Bone marrow (tissue), 2 donors: ENCODE data around the gene RNLS.

Source experiments
- DNase-seq, 2 donors: peaks; one replicate each; lab custom pipeline; 2025; lab: John Stamatoyannopoulos, UW

Gene RNLS

GRCh38 chr10:88256886-88257285 lies 326.2 kb downstream of the RNLS start:
- DNase-seq, result no peak

- DNase-seq, result no peak
Measured at GRCh38 chr10:88256013-88256680, 327.0 kb downstream of the RNLS start.

- peak in 1 of 2 donors; percentile 69 for DNase-seq
Measured at GRCh38 chr10:88254091-88254490, 329.0 kb downstream of the RNLS start.

GRCh38 chr10:88253622-88254021 lies 329.5 kb downstream of the RNLS start:
- DNase-seq, result no peak

GRCh38 chr10:88253128-88253527 lies 330.0 kb downstream of the RNLS start:
- DNase-seq, result no peak

GRCh38 chr10:88249450-88249849 lies 333.7 kb downstream of the RNLS start:
- no peak for DNase-seq

GRCh38 chr10:88246675-88247074 lies 336.4 kb downstream of the RNLS start:
- DNase-seq, result no peak

- DNase-seq, result no peak
Measured at GRCh38 chr10:88245974-88246511, 337.1 kb downstream of the RNLS start.

GRCh38 chr10:88244781-88245625 lies 338.1 kb downstream of the RNLS start:
- DNase-seq, result no peak

- DNase-seq, result no peak
Measured at GRCh38 chr10:88243836-88244730, 339.0 kb downstream of the RNLS start.

GRCh38 chr10:88243202-88243744 lies 339.8 kb downstream of the RNLS start:
- DNase-seq, result no peak

GRCh38 chr10:88241501-88241900 lies 341.6 kb downstream of the RNLS start:
- DNase-seq, result no peak

- DNase-seq, result no peak
Measured at GRCh38 chr10:88239212-88239611, 343.9 kb downstream of the RNLS start.

- no peak for DNase-seq
Measured at GRCh38 chr10:88238615-88238914, 344.6 kb downstream of the RNLS start.

GRCh38 chr10:88237896-88238614 lies 345.1 kb downstream of the RNLS start:
- no peak for DNase-seq

- DNase-seq, result peak in 1 of 2 donors; percentile 39
Measured at GRCh38 chr10:88236121-88236743, 346.9 kb downstream of the RNLS start.

GRCh38 chr10:88234297-88234696 lies 348.8 kb downstream of the RNLS start:
- no peak for DNase-seq

GRCh38 chr10:88233870-88234269 lies 349.2 kb downstream of the RNLS start:
- DNase-seq, result no peak

GRCh38 chr10:88232983-88233543 lies 350.1 kb downstream of the RNLS start:
- DNase-seq, result no peak
